ENCODE measurements around the gene ERG. TPM values are rescaled to one million over a fixed set of nuclear protein-coding genes. Genes with fewer than 3 reads are reported as not detected.

ERG gene
- total and polyA plus RNA-seq, 9 of the 15 experiments (the other 6 are each of a cell fraction or from before 2014, with no cell fraction given) = 0.06 TPM; not detected in 8

DNA sequence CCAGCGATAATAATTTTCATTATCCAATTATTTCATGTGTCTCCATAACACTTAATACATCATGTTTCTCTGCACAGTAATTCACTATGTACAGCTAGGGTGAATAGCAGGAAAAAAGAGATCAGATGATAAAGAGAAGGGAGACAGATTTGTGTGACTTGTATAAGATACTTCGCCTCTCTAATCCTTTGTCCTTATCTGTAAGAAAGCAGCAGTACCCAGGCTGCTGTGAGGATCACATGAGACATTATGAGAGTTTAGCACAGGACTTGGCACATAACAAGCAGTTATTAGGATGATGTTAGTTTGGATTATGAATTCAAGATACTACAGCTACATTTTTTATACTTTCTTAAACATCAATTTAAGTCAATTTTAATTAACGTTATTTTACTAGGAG lies 6.3 kb downstream of the ERG start (continued):
- TF ChIP-seq MTA2 (IDR thresholded peaks at IDR 0.05; ENCODE audit: low read depth) (no peak), TCF7 (IDR thresholded peaks at IDR 0.05; ENCODE audit: borderline replicate concordance) (no peak), RBM15 (IDR thresholded peaks at IDR 0.05; ENCODE audit: insufficient read depth, low read length) (no peak), RUNX1 (IDR thresholded peaks at IDR 0.05; ENCODE audit: low read depth) (no peak), ZBTB1 (CRISPR knock-in tag; IDR thresholded peaks at IDR 0.05; ENCODE audit: borderline replicate concordance, low read depth) (no peak), POLR3G (IDR thresholded peaks at IDR 0.05; ENCODE audit: extremely low read depth, insufficient read length, insufficient replicate concordance) (no peak), KDM1A (IDR thresholded peaks at IDR 0.05) (0 out of 4 replicates have a peak, but pooled peaks of 1 of the 2 experiments have one; percentile 11), ZNF695 (CRISPR knock-in tag; IDR thresholded peaks at IDR 0.05) (no peak), TBP (optimal IDR thresholded peaks at IDR 0.05; ENCODE audit: low read depth, low read length) (no peak), ZNF384 (IDR thresholded peaks at IDR 0.05; ENCODE audit: low read depth, low read length) (no peak)
- TF ChIP-seq, protein P1, sequence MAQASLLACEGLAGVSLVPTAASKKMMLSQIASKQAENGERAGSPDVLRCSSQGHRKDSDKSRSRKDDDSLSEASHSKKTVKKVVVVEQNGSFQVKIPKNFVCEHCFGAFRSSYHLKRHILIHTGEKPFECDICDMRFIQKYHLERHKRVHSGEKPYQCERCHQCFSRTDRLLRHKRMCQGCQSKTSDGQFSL (CRISPR knock-in tag; IDR thresholded peaks at IDR 0.05) = no peak
- TF ChIP-seq, protein P1 (tag; IDR thresholded peaks at IDR 0.05) = no peak
- TF ChIP-seq, protein P2, sequence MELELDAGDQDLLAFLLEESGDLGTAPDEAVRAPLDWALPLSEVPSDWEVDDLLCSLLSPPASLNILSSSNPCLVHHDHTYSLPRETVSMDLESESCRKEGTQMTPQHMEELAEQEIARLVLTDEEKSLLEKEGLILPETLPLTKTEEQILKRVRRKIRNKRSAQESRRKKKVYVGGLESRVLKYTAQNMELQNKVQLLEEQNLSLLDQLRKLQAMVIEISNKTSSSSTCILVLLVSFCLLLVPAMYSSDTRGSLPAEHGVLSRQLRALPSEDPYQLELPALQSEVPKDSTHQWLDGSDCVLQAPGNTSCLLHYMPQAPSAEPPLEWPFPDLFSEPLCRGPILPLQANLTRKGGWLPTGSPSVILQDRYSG (tag; conservative IDR thresholded peaks at IDR 0.05; ENCODE audit: low read depth) = no peak
- TF ChIP-seq, protein P3, sequence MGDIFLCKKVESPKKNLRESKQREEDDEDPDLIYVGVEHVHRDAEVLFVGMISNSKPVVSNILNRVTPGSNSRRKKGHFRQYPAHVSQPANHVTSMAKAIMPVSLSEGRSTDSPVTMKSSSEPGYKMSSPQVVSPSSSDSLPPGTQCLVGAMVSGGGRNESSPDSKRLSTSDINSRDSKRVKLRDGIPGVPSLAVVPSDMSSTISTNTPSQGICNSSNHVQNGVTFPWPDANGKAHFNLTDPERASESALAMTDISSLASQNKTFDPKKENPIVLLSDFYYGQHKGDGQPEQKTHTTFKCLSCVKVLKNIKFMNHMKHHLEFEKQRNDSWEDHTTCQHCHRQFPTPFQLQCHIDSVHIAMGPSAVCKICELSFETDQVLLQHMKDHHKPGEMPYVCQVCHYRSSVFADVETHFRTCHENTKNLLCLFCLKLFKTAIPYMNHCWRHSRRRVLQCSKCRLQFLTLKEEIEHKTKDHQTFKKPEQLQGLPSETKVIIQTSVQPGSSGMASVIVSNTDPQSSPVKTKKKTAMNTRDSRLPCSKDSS (IDR thresholded peaks at IDR 0.05; ENCODE audit: low read depth, partially characterized antibody) = no peak
- TF ChIP-seq, protein P4, sequence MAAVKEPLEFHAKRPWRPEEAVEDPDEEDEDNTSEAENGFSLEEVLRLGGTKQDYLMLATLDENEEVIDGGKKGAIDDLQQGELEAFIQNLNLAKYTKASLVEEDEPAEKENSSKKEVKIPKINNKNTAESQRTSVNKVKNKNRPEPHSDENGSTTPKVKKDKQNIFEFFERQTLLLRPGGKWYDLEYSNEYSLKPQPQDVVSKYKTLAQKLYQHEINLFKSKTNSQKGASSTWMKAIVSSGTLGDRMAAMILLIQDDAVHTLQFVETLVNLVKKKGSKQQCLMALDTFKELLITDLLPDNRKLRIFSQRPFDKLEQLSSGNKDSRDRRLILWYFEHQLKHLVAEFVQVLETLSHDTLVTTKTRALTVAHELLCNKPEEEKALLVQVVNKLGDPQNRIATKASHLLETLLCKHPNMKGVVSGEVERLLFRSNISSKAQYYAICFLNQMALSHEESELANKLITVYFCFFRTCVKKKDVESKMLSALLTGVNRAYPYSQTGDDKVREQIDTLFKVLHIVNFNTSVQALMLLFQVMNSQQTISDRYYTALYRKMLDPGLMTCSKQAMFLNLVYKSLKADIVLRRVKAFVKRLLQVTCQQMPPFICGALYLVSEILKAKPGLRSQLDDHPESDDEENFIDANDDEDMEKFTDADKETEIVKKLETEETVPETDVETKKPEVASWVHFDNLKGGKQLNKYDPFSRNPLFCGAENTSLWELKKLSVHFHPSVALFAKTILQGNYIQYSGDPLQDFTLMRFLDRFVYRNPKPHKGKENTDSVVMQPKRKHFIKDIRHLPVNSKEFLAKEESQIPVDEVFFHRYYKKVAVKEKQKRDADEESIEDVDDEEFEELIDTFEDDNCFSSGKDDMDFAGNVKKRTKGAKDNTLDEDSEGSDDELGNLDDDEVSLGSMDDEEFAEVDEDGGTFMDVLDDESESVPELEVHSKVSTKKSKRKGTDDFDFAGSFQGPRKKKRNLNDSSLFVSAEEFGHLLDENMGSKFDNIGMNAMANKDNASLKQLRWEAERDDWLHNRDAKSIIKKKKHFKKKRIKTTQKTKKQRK (IDR thresholded peaks at IDR 0.05; ENCODE audit: borderline replicate concordance, low read depth, low read length) = no peak
- TF ChIP-seq, protein P5, sequence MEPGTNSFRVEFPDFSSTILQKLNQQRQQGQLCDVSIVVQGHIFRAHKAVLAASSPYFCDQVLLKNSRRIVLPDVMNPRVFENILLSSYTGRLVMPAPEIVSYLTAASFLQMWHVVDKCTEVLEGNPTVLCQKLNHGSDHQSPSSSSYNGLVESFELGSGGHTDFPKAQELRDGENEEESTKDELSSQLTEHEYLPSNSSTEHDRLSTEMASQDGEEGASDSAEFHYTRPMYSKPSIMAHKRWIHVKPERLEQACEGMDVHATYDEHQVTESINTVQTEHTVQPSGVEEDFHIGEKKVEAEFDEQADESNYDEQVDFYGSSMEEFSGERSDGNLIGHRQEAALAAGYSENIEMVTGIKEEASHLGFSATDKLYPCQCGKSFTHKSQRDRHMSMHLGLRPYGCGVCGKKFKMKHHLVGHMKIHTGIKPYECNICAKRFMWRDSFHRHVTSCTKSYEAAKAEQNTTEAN (CRISPR knock-in tag; IDR thresholded peaks at IDR 0.05) = no peak
- TF ChIP-seq, protein P6, sequence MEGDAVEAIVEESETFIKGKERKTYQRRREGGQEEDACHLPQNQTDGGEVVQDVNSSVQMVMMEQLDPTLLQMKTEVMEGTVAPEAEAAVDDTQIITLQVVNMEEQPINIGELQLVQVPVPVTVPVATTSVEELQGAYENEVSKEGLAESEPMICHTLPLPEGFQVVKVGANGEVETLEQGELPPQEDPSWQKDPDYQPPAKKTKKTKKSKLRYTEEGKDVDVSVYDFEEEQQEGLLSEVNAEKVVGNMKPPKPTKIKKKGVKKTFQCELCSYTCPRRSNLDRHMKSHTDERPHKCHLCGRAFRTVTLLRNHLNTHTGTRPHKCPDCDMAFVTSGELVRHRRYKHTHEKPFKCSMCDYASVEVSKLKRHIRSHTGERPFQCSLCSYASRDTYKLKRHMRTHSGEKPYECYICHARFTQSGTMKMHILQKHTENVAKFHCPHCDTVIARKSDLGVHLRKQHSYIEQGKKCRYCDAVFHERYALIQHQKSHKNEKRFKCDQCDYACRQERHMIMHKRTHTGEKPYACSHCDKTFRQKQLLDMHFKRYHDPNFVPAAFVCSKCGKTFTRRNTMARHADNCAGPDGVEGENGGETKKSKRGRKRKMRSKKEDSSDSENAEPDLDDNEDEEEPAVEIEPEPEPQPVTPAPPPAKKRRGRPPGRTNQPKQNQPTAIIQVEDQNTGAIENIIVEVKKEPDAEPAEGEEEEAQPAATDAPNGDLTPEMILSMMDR (IDR thresholded peaks at IDR 0.05 in 2 of 3, conservative IDR thresholded peaks at IDR 0.05 in 1 of 3; ENCODE audit: insufficient read depth in 2 of 3, low read depth in 1 of 3, low read length in 3 of 3) = no peak
